ENCODE data around the gene EGFL7. TPM values are rescaled to one million over a fixed set of nuclear protein-coding genes. Genes with fewer than 3 reads are reported as not detected.

EGFL7 gene
- total RNA-seq, 4 donors from 2014 or later = 12.3 to 64.7 (median 33.6) TPM

DNA sequence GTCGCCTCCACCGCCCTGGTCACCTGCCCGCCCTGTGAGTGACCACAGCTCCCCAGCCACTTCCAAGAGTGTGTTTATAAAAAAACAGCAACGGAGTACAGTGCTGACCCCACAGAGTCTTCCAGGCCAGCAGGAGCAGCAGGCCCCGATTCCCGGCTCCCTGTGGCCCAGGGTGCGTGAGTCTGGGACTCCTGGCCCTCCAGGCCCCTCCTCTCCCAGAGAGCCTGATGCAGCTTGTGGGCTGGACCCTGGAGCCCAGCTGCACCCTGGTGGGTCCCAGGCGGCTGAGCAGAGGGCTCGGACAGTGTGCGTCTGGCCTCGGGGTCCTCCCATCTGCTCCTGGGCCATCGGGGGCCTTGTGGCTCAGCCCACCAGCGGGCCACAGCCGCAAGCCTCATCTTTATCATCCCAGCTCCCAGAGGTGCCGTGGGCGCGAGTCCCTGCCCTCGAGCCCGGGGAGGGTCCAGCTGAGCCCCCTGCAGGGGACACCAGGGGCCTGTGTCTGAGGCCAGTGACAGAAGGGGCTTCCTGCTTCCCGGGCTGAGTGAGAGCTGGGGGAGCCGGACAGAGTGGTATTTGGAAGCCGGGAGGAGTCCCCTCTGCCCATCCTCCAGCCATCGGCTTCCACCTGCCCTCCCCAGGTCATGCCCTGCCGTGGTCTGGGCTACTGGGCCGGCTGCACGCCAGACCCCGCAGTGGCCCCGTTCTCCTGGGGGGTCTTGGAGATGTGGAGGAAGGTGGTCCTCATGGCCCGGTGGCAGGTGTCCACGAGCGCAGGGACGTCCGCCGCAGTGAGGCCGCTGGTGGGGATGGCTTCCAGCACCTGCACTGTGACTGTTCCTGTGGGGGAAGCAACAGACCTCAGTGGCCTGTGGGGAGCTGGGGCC, 10.6 kb downstream of the EGFL7 start:
- Histone ChIP-seq H3K4me1 (peaks cover 0 to 25% (median 14%) of the 10 kb centered on the region in 4 donors), H3K36me3 (peaks cover 0 to 13% (median 0%) of the 10 kb centered on the region in 4 donors), H3K27ac (no peak overlapping the region), H3K9me3 (no peaks in the 10 kb centered on the region), H3K4me3 (no peak overlapping the region), H3K27me3 (peaks cover 31% of the 10 kb centered on the region)
- 86% methylated on average over 35 of the region's 35 CpGs; no CpG with 5 or more reads in 1 of the 2 donors for WGBS, 2 donors (ENCODE audit: low coverage in 1 of 2)
- TF ChIP-seq CTCF (IDR thresholded peaks at IDR 0.05) (no peak), POLR2A (IDR thresholded peaks at IDR 0.05) (no peak), EP300 (IDR thresholded peaks at IDR 0.05; ENCODE audit: low read depth) (no peak)
- in situ Hi-C loops (cut with MboI; ENCODE audit: low pct_ligation_motif_present in 1 of 4, low pct_unique_long_range_greater_than_20kb in 1 of 4, low sequenced_read_pairs in 3 of 4) (no loop called here), intact Hi-C loops (cut with DNase I; ENCODE audit: low total_unique reads) (no loop called here)
- DNase-seq = no peak

DNA sequence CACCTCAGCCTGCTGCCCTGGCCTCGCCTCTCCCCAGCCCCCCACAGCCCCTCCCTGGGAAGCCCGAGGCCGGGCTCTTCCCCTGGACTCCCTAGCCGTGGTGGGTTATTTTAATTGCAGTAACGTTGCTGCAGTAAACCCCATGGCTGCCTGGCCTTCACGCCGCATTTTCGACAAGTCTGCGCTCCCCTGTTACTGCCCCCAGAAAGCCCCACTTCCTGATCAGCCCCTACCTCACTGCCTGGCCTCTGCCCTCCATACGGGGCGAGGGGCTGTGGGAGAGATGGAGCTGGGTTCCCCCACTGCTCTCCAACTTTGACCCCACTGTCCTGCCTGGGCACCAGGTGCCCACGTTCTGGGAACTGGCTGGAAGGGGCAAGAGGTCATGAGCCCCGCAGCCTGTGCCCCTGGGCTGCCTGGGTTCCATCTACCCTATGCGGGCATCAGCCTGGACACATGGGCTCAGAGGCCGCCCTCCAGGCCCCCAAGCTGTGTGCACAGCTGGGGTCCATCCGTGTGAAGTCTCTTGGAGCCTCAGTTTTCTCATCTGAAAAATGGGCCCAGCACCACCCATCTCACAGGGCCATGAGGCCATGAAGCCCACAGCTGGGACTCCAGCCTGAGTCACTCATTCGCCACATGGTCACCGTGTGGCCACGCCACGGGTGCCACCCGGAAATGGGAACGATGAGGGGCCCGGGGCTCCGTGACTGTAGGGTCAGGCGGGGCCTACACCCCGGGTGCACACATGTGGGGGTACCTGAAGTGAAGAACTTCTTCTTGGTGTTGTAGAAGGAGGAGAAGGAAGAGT, 11.5 kb downstream of the EGFL7 start:
- DNase-seq = no peak
- peaks cover 0 to 13% (median 0%) of the 10 kb centered on the region in 4 donors for H3K36me3 ChIP-seq
- intact Hi-C loops (cut with DNase I; ENCODE audit: low total_unique reads) (no loop called here), in situ Hi-C loops (cut with MboI; ENCODE audit: low pct_ligation_motif_present in 1 of 4, low pct_unique_long_range_greater_than_20kb in 1 of 4, low sequenced_read_pairs in 3 of 4) (no loop called here)
- H3K27me3 ChIP-seq = peaks cover 22% of the 10 kb centered on the region
- 84% methylated on average over 26 of the region's 26 CpGs; no CpG with 5 or more reads in 1 of the 2 donors for WGBS, 2 donors (ENCODE audit: low coverage in 1 of 2)
- H3K4me3 ChIP-seq = no peak overlapping the region
- TF ChIP-seq EP300 (IDR thresholded peaks at IDR 0.05; ENCODE audit: low read depth) (no peak), POLR2AphosphoS5 (IDR thresholded peaks at IDR 0.05) (peak in 1 of 3 donors; percentile 5), POLR2A (IDR thresholded peaks at IDR 0.05) (no peak)
- H3K27ac ChIP-seq = peak overlapping the region in 2 of 4 donors; percentile 25
- no peaks in the 10 kb centered on the region for H3K9me3 ChIP-seq
- H3K4me1 ChIP-seq = peaks cover 0 to 25% (median 14%) of the 10 kb centered on the region in 4 donors

- H3K27ac ChIP-seq = peak overlapping the region in 3 of 4 donors; percentile 25 to 42 (median 25)
- peaks cover 0 to 13% (median 0%) of the 10 kb centered on the region in 4 donors for H3K36me3 ChIP-seq
- TF ChIP-seq POLR2A (IDR thresholded peaks at IDR 0.05) = peak; percentile 7
- no peak for TF ChIP-seq EP300 (IDR thresholded peaks at IDR 0.05; ENCODE audit: low read depth)
- TF ChIP-seq CTCF (IDR thresholded peaks at IDR 0.05) = no peak
- TF ChIP-seq POLR2AphosphoS5 (IDR thresholded peaks at IDR 0.05) = peak in 1 of 3 donors; percentile 4
- peaks cover 0 to 26% (median 13%) of the 10 kb centered on the region in 4 donors for H3K4me1 ChIP-seq
- DNase-seq = peak; percentile 82
- in situ Hi-C loops (cut with MboI; ENCODE audit: low pct_ligation_motif_present in 1 of 4, low pct_unique_long_range_greater_than_20kb in 1 of 4, low sequenced_read_pairs in 3 of 4) = no loop called here
- H3K9me3 ChIP-seq = no peaks in the 10 kb centered on the region
- peaks cover 15% of the 10 kb centered on the region for H3K27me3 ChIP-seq
- 61 to 73% methylated on average over 3 to 11 of the region's 11 CpGs for WGBS, 2 donors (ENCODE audit: low coverage in 1 of 2)
- intact Hi-C loops (cut with DNase I; ENCODE audit: low total_unique reads) = loop anchor here (1.0 kb wide), 1 partner anchor 47 kb away; no protein-coding TSS in a partner anchor
- no peak overlapping the region for H3K4me3 ChIP-seq
Measured at GRCh38 chr9:136674786-136675349, 12.2 kb downstream of the EGFL7 start.

DNA sequence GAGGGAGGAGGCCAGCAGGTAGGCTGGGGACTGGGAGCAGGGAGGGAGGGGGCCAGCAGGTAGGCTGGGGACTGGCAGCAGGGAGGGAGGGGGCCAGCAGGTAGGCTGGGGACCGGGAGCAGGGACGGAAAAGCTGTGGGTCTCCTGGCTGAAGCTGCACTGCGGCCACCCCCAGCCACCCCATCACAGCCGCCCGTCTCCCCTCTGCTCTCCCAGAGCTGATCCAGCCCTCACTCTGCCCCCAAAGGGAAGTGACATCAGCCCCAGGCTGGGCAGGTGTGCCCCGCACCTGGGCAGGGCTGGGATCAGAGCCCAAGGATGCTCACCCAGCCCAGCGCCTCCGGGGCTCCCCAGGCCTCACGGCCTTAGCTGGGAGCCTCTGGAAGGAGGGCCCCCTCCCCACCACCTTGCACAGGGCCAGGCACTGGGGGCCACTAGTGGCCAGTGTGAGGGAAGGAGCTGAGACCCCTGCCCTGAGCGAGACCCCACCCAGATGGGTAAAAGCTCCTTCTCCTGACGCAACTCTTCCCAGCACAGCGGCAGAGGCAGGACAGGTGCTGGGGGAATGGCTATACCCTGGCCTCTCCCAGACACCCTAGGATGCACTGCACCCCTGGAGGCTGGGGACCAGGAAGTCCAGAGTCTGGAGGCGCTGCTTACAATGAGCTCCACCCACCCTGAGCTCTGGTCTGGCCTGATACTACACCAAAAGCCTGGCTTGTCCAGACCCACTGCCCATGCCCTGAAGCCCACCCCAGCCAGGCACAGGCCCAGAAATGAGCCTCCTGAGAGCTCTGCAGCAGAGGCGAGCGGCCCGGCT, 13.0 kb downstream of the EGFL7 start:
- WGBS, 2 donors (ENCODE audit: low coverage in 1 of 2) = 75% methylated on average over 16 of the region's 16 CpGs; no CpG with 5 or more reads in 1 of the 2 donors
- TF ChIP-seq POLR2AphosphoS5 (IDR thresholded peaks at IDR 0.05) (peak in 1 of 3 donors; percentile 10), EP300 (IDR thresholded peaks at IDR 0.05; ENCODE audit: low read depth) (no peak)
- Histone ChIP-seq H3K27ac (peak overlapping the region; percentile 16 to 42 (median 20)), H3K4me3 (no peak overlapping the region), H3K9me3 (no peaks in the 10 kb centered on the region), H3K27me3 (peaks cover 7% of the 10 kb centered on the region), H3K4me1 (peaks cover 0 to 28% (median 13%) of the 10 kb centered on the region in 4 donors), H3K36me3 (peaks cover 0 to 13% (median 0%) of the 10 kb centered on the region in 4 donors)
- DNase-seq = no peak
- in situ Hi-C loops (cut with MboI; ENCODE audit: low pct_ligation_motif_present in 1 of 4, low pct_unique_long_range_greater_than_20kb in 1 of 4, low sequenced_read_pairs in 3 of 4) (no loop called here), intact Hi-C loops (cut with DNase I; ENCODE audit: low total_unique reads) (loop anchor here (1.0 kb wide), 1 partner anchor 47 kb away; no protein-coding TSS in a partner anchor)
